NCI-H128 (cell line): ENCODE data around the gene SLC37A4.

Experiments
- DNase-seq: peaks from one replicate; lab custom pipeline; 2025; ENCODE audit not compliant: unreplicated experiment; lab: John Stamatoyannopoulos, UW

Gene SLC37A4

GRCh38 chr11:118979434-118979833, 51.2 kb downstream of the SLC37A4 start:
- DNase-seq = no peak

GRCh38 chr11:118975771-118976709, 54.6 kb downstream of the SLC37A4 start:
- no peak for DNase-seq
